AG04449 (cell line): ENCODE data around the gene CYP3A4.
A peak's percentile ranks its signal among the peaks of the same experiment; 100 is the strongest.
"Not testable (repeated sequence)": the region's sequence is repeated elsewhere in the genome, so short reads cannot be mapped to it uniquely, and the experiment has no call there.

Experiments
- CTCF ChIA-PET: fragments of 350-600 bp; formaldehyde crosslinking; extraction: SDS; loops from one replicate; lab custom pipeline; 2021; ENCODE audit warnings: antibody characterized with exemption; lab: Yijun Ruan, JAX
- POLR2A ChIA-PET: fragments of 400-600, 350-600 bp; formaldehyde crosslinking; extraction: SDS; loops from one replicate; lab custom pipeline; 2020; ENCODE audit warnings: antibody characterized with exemption, inconsistent platforms; lab: Yijun Ruan, JAX
- DNase-seq: peaks from one replicate; pipeline ENCODE4 v3.0.0-alpha.2; 2010; ENCODE audit warnings: low read depth, low spot score
- H3K4me3 ChIP-seq: 2 replicates; pipeline ENCODE4 v1.5.1; 2011; ENCODE audit warnings: low read depth, mild to moderate bottlenecking, control low read depth, low read length
- TF ChIP-seq, protein P1 (sequence below): IDR thresholded peaks from one replicate; pipeline ENCODE4 v1.5.1; 2011; ENCODE audit warnings: mild to moderate bottlenecking, moderate library complexity, low read length, control low read depth, inconsistent platforms; ENCODE audit not compliant: insufficient read depth; ENCODE audit errors: missing control alignments

CYP3A4 gene

DNA sequence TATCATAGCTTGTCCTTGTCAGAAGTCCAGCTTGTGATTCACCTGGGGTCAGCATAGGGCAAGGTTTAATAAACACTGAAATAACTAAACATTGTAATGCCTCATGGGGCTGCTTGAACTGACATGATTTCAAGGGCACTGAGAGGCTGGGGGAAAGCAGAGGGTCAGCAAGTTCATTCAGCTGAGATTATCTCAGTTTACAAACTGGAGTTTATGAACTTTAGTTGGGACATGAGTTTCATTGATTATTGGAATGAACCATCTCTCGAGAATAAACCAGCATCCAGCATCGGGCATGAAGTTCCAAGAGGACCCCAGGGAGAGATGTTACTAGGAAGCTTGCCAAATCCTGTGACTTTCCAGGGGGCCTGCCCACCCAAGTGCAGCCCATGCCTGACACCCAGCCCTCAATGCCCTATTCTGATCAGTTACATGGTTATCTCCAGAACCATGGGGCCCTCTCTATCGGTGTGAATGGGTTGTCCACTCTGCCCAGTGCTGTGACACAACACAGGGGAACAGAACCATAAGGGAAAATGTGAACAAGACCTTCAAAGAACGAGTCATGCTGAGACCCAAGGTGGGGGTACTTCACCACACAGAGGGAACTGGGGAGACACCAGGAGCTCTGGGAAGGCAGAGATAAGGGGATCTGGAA lies 41.1 kb downstream of the CYP3A4 start:
- CTCF ChIA-PET, result no interaction called here
- no peak overlapping the region for H3K4me3 ChIP-seq
- POLR2A ChIA-PET, result no interaction called here
- TF ChIP-seq, protein P1, sequence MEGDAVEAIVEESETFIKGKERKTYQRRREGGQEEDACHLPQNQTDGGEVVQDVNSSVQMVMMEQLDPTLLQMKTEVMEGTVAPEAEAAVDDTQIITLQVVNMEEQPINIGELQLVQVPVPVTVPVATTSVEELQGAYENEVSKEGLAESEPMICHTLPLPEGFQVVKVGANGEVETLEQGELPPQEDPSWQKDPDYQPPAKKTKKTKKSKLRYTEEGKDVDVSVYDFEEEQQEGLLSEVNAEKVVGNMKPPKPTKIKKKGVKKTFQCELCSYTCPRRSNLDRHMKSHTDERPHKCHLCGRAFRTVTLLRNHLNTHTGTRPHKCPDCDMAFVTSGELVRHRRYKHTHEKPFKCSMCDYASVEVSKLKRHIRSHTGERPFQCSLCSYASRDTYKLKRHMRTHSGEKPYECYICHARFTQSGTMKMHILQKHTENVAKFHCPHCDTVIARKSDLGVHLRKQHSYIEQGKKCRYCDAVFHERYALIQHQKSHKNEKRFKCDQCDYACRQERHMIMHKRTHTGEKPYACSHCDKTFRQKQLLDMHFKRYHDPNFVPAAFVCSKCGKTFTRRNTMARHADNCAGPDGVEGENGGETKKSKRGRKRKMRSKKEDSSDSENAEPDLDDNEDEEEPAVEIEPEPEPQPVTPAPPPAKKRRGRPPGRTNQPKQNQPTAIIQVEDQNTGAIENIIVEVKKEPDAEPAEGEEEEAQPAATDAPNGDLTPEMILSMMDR, result no peak
- no peak for DNase-seq

DNA sequence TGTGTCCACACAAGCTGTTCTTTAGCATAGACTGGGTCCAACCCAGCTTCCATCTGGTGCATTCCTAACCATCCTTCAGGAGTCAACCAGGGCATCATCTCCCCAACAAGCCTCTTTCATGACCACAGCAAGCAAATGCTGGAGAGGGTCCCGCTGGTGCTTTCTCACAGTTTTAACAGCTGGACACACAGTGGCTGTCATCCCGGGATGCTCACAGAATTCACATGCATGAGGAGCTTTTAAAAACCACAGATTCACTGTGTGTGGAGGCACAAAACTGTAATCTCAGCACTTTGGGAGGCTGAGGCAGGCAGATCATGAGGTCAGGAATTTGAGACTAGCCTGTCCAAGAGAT lies 42.6 kb downstream of the CYP3A4 start:
- no peak for DNase-seq
- TF ChIP-seq, protein P1, result no peak
- CTCF ChIA-PET, result no interaction called here
- POLR2A ChIA-PET, result no interaction called here
- H3K4me3 ChIP-seq, result no peak overlapping the region

DNA sequence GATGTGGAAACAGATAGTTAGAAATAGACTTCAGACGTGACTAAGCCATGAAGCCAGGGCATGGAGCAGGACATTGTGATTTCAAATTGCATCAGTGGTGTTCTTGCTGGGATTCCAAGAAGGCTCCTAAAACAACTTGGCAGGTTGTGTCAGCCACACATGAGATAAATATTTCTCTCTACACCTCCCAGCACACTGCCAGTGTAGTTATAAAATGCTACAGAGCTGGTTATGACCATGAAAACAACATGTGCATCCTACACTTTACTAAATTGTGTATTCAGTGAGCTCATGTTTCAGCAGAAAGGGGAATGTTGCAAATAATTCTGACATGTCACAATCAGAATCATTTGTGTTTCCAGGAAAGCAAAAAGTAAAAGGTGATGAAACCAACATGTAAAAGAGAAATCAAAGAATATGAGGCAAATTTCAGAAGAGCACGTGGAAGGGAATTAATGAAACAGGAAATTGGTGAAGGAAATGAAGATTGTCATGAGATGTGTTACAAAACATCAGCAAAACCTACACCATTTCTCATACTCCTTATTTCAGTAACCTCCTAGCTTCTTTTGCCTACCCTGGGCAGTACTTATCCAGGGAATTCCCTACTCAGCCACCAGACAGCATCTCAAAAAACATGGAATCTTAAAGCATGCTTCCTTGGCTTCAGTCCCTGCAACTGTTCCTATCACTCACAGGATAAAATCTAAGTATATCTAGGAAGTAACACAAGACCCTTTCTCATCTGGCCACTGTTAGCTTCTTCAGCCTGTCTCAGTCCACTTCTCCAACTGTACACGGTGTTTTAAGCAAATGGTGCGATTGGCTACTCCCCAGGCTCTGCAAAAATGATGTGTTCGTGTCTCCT lies 43.2 kb downstream of the CYP3A4 start:
- peak; percentile 14 for DNase-seq
- TF ChIP-seq, protein P1, result no peak
- no peak overlapping the region for H3K4me3 ChIP-seq
- POLR2A ChIA-PET, result no interaction called here
- CTCF ChIA-PET, result no interaction called here

DNA sequence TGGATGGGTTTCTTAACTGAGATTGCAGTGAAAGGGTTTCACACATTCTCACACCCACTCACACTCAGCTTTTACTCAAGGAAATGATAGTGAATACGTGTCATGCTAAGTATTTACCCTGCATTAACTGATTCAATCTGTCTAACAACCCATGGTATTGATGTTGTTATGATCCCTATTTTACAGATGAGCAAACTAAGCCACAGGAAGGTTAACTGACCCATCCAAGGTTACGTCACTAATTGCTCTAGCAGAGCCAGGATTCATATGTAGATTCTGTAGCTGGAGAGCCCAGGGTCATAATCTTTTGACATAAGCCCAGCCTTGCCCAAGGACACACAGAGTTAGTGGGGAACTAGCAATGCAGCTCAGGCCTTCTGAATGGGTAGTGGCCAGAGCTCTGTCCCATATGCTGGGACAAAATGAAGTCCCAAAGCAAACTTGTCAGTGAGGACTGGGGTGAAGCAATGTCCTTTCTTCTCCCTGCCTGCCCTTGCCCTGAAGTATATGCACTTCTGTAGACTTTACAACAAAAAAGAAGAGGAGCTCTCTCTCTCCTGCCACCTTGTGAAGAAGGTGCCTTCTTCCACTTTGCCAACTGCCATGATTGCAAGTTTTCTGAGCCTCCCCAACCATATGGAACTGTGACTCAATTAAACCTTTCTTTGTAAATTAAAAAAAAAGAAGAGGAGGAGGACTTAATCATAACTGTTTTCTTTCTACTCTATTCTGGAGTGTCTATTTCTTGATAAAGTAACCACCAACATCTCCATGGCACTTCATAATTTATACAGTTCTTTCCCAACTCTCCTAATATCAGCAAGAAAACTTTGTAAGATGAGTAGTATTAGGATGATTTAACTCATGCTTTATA lies 44.0 kb downstream of the CYP3A4 start:
- H3K4me3 ChIP-seq, result no peak overlapping the region
- ChIA-PET POLR2A (no interaction called here), CTCF (no interaction called here)
- TF ChIP-seq, protein P1, result no peak
- no peak for DNase-seq

DNA sequence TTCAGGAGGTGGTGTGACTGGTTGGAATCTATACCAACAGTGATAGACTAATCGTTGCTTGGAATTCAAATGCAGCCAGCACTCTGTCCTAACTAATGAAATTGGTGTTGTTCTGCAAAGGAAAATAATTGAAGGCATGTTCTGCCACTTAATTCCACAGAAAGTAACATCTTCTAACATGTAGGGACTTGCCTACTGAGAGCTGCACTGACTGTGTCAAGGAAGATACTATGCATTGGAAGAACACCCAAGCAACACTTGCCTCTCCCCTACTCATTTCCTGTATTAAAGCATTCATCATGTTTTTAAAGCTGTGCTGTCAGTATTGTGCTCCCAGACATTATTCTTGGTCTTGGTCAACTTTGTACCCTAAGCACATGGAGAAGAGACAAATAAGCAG lies 46.3 kb downstream of the CYP3A4 start:
- TF ChIP-seq, protein P1, result no peak
- no peak overlapping the region for H3K4me3 ChIP-seq
- DNase-seq, result no peak
- POLR2A ChIA-PET, result no interaction called here
- CTCF ChIA-PET, result no interaction called here

DNA sequence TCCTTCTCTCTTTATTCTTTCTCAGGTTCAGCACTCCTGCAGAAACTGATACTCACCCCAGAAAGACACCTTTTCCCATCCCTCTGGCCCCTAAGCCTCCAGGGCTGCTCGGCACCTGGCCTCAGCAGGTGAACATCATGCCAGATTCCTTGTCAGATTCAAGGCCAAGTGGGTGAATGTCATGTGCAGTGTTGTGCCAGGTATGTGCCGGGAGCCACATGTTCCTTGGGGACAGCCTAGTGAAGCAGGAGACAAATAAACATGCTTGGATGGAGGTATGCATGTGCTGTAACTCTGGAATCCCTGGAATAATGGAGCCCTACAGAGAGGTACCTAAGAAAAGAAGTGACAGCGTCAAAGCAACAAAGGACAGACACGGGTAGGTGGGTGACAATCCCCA lies 47.3 kb downstream of the CYP3A4 start:
- CTCF ChIA-PET, DNase-seq, H3K4me3 ChIP-seq, POLR2A ChIA-PET: not testable (repeated sequence)
